HEK293 (cell line): ENCODE measurements around the gene NAT16.

Source experiments
- HOXA7 ChIP-seq: sonication (generic); formaldehyde crosslinking; IDR thresholded peaks from 2 replicates; pipeline ENCODE4 v1.8.1; 2022; ENCODE audit warnings: missing genetic modification reagents, borderline replicate concordance
- IKZF3 ChIP-seq: fragments of 450-650 bp; IDR thresholded peaks from 2 replicates; pipeline ENCODE4 v1.5.0; 2018; ENCODE audit warnings: missing biosample characterization, mild to moderate bottlenecking, missing genetic modification characterization, moderate library complexity
- KLF1 ChIP-seq: fragments of 450-650 bp; formaldehyde crosslinking; IDR thresholded peaks from 2 replicates; pipeline ENCODE4 v1.5.1; 2016; ENCODE audit warnings: missing biosample characterization, missing genetic modification characterization
- KLF7 ChIP-seq: fragments of 450-650 bp; formaldehyde crosslinking; IDR thresholded peaks from 2 replicates; pipeline ENCODE4 v1.5.1; 2016; ENCODE audit warnings: missing biosample characterization, missing genetic modification characterization, borderline replicate concordance
- KLF9 ChIP-seq: fragments of 450-650 bp; formaldehyde crosslinking; IDR thresholded peaks from 2 replicates; pipeline ENCODE4 v1.5.1; 2016; ENCODE audit warnings: missing biosample characterization, missing genetic modification characterization, low read depth
- OSR2 ChIP-seq: fragments of 450-650 bp; formaldehyde crosslinking; IDR thresholded peaks from 2 replicates; pipeline ENCODE4 v1.5.1; 2016; ENCODE audit warnings: missing biosample characterization, missing genetic modification characterization
- REPIN1 ChIP-seq: fragments of 450-650 bp; formaldehyde crosslinking; IDR thresholded peaks from 2 replicates; pipeline ENCODE4 v1.5.1; 2017; ENCODE audit warnings: missing biosample characterization, missing genetic modification characterization, low read depth
- SCRT2 ChIP-seq: fragments of 450-650 bp; formaldehyde crosslinking; IDR thresholded peaks from 2 replicates; pipeline ENCODE4 v1.5.1; 2016; ENCODE audit warnings: missing biosample characterization, missing genetic modification characterization
- SETDB1 ChIP-seq: IDR thresholded peaks from one replicate; pipeline ENCODE4 v1.6.1; 2017; ENCODE audit warnings: mild to moderate bottlenecking, low read length, moderate library complexity, mixed read lengths; ENCODE audit not compliant: insufficient read length
- WT1 ChIP-seq: fragments of 450-650 bp; formaldehyde crosslinking; IDR thresholded peaks from 2 replicates; pipeline ENCODE4 v1.5.1; 2016; ENCODE audit warnings: missing biosample characterization, missing genetic modification characterization
- ZBTB8A ChIP-seq: fragments of 450-650 bp; formaldehyde crosslinking; IDR thresholded peaks from 2 replicates; pipeline ENCODE4 v1.5.1; 2016; ENCODE audit warnings: missing biosample characterization, missing genetic modification characterization
- ZFP37 ChIP-seq: fragments of 450-650 bp; formaldehyde crosslinking; IDR thresholded peaks from 2 replicates; pipeline ENCODE4 v1.5.1; 2016; ENCODE audit warnings: missing biosample characterization, missing genetic modification characterization
- ZNF146 ChIP-seq: fragments of 450-650 bp; formaldehyde crosslinking; IDR thresholded peaks from 2 replicates; pipeline ENCODE4 v1.5.1; 2016; ENCODE audit warnings: missing biosample characterization, missing genetic modification characterization
- ZNF157 ChIP-seq: fragments of 450-650 bp; formaldehyde crosslinking; IDR thresholded peaks from 2 replicates; pipeline ENCODE4 v1.5.1; 2016; ENCODE audit warnings: missing biosample characterization, missing genetic modification characterization
- ZNF169 ChIP-seq: fragments of 450-650 bp; formaldehyde crosslinking; IDR thresholded peaks from 2 replicates; pipeline ENCODE4 v1.5.1; 2016; ENCODE audit warnings: missing biosample characterization, missing genetic modification characterization
- ZNF175 ChIP-seq: fragments of 450-650 bp; formaldehyde crosslinking; IDR thresholded peaks from 2 replicates; pipeline ENCODE4 v1.5.1; 2016; ENCODE audit warnings: missing biosample characterization, missing genetic modification characterization
- ZNF426 ChIP-seq: fragments of 450-650 bp; formaldehyde crosslinking; IDR thresholded peaks from 2 replicates; pipeline ENCODE4 v1.5.1; 2017; ENCODE audit warnings: missing biosample characterization, missing genetic modification characterization, mild to moderate bottlenecking, inconsistent platforms, moderate library complexity
- ZNF561 ChIP-seq: fragments of 450-650 bp; IDR thresholded peaks from 2 replicates; pipeline ENCODE4 v1.5.1; 2018; ENCODE audit warnings: missing biosample characterization, missing genetic modification characterization, borderline replicate concordance
- ZNF571 ChIP-seq: fragments of 450-650 bp; formaldehyde crosslinking; IDR thresholded peaks from 2 replicates; pipeline ENCODE4 v1.5.0; 2017; ENCODE audit warnings: missing biosample characterization, missing genetic modification characterization
- ZNF664 ChIP-seq: fragments of 450-650 bp; formaldehyde crosslinking; IDR thresholded peaks from 2 replicates; pipeline ENCODE4 v1.5.1; 2016; ENCODE audit warnings: missing biosample characterization, missing genetic modification characterization
- ZNF670 ChIP-seq: fragments of 450-650 bp; formaldehyde crosslinking; IDR thresholded peaks from 2 replicates; pipeline ENCODE4 v1.5.1; 2016; ENCODE audit warnings: missing biosample characterization, missing genetic modification characterization, low read depth
- ZNF677 ChIP-seq: fragments of 450-650 bp; IDR thresholded peaks from 2 replicates; pipeline ENCODE4 v1.5.0; 2018; ENCODE audit warnings: missing biosample characterization, mild to moderate bottlenecking, missing genetic modification characterization, moderate library complexity
- ZNF707 ChIP-seq: fragments of 450-650 bp; formaldehyde crosslinking; IDR thresholded peaks from 2 replicates; pipeline ENCODE4 v1.5.1; 2016; ENCODE audit warnings: missing biosample characterization, missing genetic modification characterization
- ZNF777 ChIP-seq: fragments of 450-650 bp; formaldehyde crosslinking; IDR thresholded peaks from 2 replicates; pipeline ENCODE4 v1.5.1; 2017; ENCODE audit warnings: missing biosample characterization, missing genetic modification characterization, borderline replicate concordance
- TF ChIP-seq, protein P1 (sequence below): fragments of 450-650 bp; formaldehyde crosslinking; IDR thresholded peaks from 2 replicates; pipeline ENCODE4 v1.5.1; 2017; ENCODE audit warnings: missing biosample characterization, missing genetic modification characterization
- TF ChIP-seq, protein P2 (sequence below): fragments of 450-650 bp; formaldehyde crosslinking; IDR thresholded peaks from 2 replicates; pipeline ENCODE4 v1.5.1; 2016; ENCODE audit warnings: missing biosample characterization, missing genetic modification characterization
- TF ChIP-seq, protein P3 (sequence below): fragments of 450-650 bp; formaldehyde crosslinking; IDR thresholded peaks from 2 replicates; pipeline ENCODE4 v1.5.1; 2016; ENCODE audit warnings: missing biosample characterization, missing genetic modification characterization
- TF ChIP-seq, protein P4 (sequence below): fragments of 450-650 bp; formaldehyde crosslinking; IDR thresholded peaks from 2 replicates; pipeline ENCODE4 v1.5.1; 2016; ENCODE audit warnings: missing biosample characterization, missing genetic modification characterization
- TF ChIP-seq, protein P5 (sequence below): fragments of 450-650 bp; formaldehyde crosslinking; IDR thresholded peaks from 2 replicates; pipeline ENCODE4 v1.5.1; 2016; ENCODE audit warnings: missing biosample characterization, missing genetic modification characterization, borderline replicate concordance

Gene NAT16

DNA sequence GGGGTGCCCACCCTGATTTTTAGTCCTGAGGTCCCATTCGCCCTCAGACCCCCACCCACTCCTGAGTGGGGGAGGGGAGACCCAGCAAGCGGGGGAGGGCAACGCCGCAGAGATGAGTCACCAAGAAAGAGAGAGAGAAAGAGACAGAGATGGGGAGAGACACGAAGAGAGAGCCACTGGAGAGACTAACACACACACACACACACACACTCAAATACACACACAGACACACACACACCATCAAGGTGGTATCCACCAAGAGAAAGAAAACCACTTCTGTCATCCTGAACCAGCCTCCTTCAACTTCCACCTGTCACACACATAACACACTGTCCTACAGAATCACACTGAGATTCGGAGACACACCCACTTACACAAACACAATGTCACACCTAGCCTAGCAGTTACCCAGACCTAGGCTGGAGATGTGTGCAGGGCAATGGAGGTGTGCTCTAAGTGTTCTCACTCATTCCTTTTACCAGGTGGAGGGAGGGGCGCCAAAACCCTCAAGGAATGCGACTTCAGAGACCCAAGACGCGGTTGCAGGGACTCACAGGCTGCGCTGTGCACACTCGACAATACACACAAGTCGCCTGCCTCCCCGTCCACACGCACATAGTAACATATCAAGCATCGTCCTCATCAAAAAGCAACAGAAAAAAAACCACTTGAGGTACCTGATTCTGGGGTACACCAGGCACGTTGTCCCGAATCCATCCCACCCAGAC lies 10.8 kb downstream of the NAT16 start (continued):
- TF ChIP-seq, protein P1, sequence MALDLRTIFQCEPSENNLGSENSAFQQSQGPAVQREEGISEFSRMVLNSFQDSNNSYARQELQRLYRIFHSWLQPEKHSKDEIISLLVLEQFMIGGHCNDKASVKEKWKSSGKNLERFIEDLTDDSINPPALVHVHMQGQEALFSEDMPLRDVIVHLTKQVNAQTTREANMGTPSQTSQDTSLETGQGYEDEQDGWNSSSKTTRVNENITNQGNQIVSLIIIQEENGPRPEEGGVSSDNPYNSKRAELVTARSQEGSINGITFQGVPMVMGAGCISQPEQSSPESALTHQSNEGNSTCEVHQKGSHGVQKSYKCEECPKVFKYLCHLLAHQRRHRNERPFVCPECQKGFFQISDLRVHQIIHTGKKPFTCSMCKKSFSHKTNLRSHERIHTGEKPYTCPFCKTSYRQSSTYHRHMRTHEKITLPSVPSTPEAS, result peak; percentile 91
- peak; percentile 67; the same call in 1 of the 2 replicates for TF ChIP-seq ZNF169 (tag by site-specific recombination)
- no peak for TF ChIP-seq WT1 (tag by site-specific recombination)
- TF ChIP-seq OSR2 (tag by site-specific recombination), result no peak
- TF ChIP-seq SCRT2 (tag by site-specific recombination), result 0 out of 2 replicates have a peak, but pooled peaks have one; percentile 33
- TF ChIP-seq ZNF426 (tag by site-specific recombination), result no peak
- no peak for TF ChIP-seq ZBTB8A (tag by site-specific recombination)
- TF ChIP-seq, protein P2, sequence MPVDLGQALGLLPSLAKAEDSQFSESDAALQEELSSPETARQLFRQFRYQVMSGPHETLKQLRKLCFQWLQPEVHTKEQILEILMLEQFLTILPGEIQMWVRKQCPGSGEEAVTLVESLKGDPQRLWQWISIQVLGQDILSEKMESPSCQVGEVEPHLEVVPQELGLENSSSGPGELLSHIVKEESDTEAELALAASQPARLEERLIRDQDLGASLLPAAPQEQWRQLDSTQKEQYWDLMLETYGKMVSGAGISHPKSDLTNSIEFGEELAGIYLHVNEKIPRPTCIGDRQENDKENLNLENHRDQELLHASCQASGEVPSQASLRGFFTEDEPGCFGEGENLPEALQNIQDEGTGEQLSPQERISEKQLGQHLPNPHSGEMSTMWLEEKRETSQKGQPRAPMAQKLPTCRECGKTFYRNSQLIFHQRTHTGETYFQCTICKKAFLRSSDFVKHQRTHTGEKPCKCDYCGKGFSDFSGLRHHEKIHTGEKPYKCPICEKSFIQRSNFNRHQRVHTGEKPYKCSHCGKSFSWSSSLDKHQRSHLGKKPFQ (tag by site-specific recombination), result peak; percentile 70; the same call in 1 of the 2 replicates
- no peak for TF ChIP-seq ZNF175
- peak; percentile 93 for TF ChIP-seq KLF9 (tag by site-specific recombination)
- TF ChIP-seq, protein P3, sequence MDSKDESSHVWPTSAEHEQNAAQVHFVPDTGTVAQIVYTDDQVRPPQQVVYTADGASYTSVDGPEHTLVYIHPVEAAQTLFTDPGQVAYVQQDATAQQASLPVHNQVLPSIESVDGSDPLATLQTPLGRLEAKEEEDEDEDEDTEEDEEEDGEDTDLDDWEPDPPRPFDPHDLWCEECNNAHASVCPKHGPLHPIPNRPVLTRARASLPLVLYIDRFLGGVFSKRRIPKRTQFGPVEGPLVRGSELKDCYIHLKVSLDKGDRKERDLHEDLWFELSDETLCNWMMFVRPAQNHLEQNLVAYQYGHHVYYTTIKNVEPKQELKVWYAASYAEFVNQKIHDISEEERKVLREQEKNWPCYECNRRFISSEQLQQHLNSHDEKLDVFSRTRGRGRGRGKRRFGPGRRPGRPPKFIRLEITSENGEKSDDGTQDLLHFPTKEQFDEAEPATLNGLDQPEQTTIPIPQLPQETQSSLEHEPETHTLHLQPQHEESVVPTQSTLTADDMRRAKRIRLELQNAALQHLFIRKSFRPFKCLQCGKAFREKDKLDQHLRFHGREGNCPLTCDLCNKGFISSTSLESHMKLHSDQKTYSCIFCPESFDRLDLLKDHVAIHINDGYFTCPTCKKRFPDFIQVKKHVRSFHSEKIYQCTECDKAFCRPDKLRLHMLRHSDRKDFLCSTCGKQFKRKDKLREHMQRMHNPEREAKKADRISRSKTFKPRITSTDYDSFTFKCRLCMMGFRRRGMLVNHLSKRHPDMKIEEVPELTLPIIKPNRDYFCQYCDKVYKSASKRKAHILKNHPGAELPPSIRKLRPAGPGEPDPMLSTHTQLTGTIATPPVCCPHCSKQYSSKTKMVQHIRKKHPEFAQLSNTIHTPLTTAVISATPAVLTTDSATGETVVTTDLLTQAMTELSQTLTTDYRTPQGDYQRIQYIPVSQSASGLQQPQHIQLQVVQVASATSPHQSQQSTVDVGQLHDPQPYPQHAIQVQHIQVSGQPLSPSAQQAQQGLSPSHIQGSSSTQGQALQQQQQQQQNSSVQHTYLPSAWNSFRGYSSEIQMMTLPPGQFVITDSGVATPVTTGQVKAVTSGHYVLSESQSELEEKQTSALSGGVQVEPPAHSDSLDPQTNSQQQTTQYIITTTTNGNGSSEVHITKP (tag by site-specific recombination), result no peak
- no peak for TF ChIP-seq ZNF677 (tag by site-specific recombination)
- no peak for TF ChIP-seq ZNF664 (tag by site-specific recombination)
- 0 out of 2 replicates have a peak, but pooled peaks have one; percentile 42 for TF ChIP-seq ZNF146 (tag by site-specific recombination)
- TF ChIP-seq, protein P4, sequence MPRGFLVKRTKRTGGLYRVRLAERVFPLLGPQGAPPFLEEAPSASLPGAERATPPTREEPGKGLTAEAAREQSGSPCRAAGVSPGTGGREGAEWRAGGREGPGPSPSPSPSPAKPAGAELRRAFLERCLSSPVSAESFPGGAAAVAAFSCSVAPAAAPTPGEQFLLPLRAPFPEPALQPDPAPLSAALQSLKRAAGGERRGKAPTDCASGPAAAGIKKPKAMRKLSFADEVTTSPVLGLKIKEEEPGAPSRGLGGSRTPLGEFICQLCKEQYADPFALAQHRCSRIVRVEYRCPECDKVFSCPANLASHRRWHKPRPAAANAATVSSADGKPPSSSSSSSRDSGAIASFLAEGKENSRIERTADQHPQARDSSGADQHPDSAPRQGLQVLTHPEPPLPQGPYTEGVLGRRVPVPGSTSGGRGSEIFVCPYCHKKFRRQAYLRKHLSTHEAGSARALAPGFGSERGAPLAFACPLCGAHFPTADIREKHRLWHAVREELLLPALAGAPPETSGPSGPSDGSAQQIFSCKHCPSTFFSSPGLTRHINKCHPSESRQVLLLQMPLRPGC, result peak; percentile 72
- no peak for TF ChIP-seq SETDB1
- no peak for TF ChIP-seq ZNF157 (tag by site-specific recombination)
- TF ChIP-seq ZNF670 (tag by site-specific recombination), result no peak
- TF ChIP-seq REPIN1 (tag by site-specific recombination), result no peak
- TF ChIP-seq KLF7 (tag by site-specific recombination), result no peak
- peak; percentile 83 for TF ChIP-seq KLF1
- TF ChIP-seq, protein P5, sequence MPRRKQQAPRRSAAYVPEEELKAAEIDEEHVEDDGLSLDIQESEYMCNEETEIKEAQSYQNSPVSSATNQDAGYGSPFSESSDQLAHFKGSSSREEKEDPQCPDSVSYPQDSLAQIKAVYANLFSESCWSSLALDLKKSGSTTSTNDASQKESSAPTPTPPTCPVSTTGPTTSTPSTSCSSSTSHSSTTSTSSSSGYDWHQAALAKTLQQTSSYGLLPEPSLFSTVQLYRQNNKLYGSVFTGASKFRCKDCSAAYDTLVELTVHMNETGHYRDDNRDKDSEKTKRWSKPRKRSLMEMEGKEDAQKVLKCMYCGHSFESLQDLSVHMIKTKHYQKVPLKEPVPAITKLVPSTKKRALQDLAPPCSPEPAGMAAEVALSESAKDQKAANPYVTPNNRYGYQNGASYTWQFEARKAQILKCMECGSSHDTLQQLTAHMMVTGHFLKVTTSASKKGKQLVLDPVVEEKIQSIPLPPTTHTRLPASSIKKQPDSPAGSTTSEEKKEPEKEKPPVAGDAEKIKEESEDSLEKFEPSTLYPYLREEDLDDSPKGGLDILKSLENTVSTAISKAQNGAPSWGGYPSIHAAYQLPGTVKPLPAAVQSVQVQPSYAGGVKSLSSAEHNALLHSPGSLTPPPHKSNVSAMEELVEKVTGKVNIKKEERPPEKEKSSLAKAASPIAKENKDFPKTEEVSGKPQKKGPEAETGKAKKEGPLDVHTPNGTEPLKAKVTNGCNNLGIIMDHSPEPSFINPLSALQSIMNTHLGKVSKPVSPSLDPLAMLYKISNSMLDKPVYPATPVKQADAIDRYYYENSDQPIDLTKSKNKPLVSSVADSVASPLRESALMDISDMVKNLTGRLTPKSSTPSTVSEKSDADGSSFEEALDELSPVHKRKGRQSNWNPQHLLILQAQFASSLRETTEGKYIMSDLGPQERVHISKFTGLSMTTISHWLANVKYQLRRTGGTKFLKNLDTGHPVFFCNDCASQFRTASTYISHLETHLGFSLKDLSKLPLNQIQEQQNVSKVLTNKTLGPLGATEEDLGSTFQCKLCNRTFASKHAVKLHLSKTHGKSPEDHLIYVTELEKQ, result peak; percentile 27; the same call in 1 of the 2 replicates
- TF ChIP-seq ZNF561 (tag by site-specific recombination), result no peak
- no peak for TF ChIP-seq ZNF707
- TF ChIP-seq IKZF3 (tag by site-specific recombination), result no peak
- peak; percentile 53 for TF ChIP-seq ZFP37 (tag by site-specific recombination)
- TF ChIP-seq ZNF777 (tag by site-specific recombination), result no peak
- no peak for TF ChIP-seq ZNF571 (tag by site-specific recombination)
- no peak for TF ChIP-seq HOXA7 (CRISPR knock-in tag)
